Measurements from ENCODE around the gene HIF1A.

- no peak for TF ChIP-seq CTCF (IDR thresholded peaks at IDR 0.05; ENCODE audit: insufficient read depth, low read depth, low read length)
- no peak for TF ChIP-seq EZH2 (IDR thresholded peaks at IDR 0.05; ENCODE audit: insufficient read depth, low read length)
These were observed 5.3 kb upstream of the HIF1A start for GRCh38 chr14:61690039-61690438.
